Activated CD4-positive, alpha-beta T cell treated with anti-CD3 and anti-CD28 coated beads, Interleukin-2, Interleukin-6, amounts not matched to agents 100 ng/mL and 50 ng/mL, durations not matched to agents 16 hours and 8 hours (primary cell): ENCODE measurements around the gene PSMC1.

Experiments
- DNase-seq: peaks from one replicate; pipeline ENCODE4 v3.0.0-alpha.2; 2020

Gene PSMC1

DNA sequence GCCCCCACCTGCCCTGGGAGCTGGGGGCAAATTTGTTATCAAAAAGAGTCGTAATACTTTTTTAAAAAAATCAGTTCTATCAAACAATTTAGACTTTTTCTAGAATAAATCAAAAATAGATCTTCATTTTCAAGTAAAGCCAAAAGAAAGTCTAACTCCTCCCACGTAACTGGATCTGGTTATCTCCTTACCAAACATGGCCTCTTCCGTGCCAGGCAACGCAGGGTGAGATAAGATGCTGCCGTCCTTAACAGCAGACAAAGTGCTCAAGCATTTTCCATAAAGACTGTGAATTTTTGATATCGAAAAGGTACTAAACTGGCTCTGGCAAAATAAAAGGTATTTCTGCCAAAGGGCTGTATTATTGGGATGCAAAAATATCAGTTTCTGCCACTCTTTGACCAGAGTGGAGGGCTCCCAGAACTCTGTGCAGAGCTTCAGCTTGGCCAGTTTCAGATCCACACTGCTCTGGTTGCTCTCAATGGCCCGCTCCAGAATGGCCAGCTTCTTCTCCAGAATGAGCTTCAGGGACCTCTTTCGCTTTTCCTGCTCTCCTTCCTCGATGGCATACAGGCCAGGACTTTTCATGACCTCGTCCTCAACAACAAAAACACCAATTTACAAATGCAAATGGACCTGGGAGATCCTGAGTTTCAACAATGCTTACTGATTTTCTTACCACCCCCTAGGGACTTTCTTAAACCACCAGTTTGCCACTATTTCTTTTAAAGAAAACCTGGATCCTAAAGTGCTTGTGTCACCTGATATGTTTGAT, 46.4 kb downstream of the PSMC1 start:
- no peak for DNase-seq

DNA sequence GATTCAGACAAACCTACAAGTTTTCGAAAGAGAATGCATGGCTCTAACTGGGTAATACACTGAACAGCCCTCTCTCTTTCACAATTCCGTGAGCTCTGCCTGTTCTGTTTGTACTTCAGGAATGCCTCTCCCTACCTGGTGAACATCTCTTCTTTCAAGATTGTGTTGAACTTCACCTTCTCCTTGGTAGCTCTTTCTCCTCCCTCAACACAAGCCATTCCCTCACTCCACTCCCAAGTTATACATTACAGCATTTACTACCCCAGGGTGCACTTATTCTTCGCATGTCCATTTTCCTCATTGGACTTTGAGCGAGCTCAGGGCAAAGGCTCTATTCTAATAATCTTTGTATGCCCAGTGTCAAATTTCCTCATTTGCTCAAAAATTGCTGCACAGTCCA, 47.1 kb downstream of the PSMC1 start:
- DNase-seq = no peak

DNA sequence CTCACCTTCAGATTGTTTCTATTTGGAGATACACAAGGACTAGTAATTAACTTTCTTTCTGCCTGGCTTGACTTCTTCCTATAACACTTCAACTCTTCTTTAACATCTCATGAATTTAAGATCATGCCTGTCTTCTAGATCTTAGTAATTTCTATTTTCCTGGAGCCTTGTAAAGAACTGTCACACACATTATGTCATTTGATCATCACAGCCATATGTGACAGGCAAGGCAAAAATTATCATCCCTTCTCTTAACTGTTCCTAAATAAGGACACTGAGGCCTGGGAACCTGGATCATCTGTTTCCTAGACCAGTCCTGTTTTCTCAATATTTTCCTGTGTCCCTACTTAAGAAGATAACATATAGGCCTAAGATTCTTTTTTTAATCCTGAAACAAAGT, 48.1 kb downstream of the PSMC1 start:
- no peak for DNase-seq

DNA sequence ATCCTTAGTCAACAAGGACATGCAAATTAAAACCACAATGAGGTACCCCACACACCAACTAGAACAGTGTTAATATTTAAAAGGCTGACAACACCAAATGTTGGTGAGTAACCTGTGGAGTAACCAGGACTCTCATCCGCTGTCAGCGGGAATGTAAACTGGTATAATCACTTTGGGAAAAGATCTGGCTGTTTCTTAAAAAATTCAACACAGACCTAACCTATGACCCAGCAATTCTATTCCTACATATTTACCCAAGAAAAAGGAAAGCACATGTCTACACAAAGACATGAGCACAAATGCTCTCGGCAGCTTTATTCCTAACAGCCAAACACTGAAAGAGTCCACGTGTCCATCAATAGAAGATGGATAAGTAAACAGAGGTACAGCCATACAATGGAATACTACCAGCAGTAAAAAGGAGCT, 48.8 kb downstream of the PSMC1 start:
- DNase-seq = no peak

DNA sequence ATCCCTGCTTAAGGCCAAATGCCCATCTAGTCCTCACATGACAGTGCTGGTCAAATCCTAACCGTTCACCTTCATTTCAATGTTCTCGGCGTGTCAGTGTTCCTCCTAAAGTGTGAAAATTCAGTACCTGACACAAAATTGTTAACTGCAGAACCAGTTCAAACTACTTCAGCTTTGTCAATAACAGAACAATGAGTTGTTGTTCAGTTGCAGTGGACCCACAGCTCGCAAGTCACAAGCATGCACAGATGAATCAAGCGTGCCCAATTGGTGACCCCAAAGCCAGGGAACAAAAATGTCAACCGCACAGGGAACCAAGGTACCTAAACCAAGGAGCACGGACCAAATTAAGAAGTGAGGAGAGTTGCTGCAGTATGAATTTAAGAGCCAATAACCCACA, 52.2 kb downstream of the PSMC1 start:
- no peak for DNase-seq

DNA sequence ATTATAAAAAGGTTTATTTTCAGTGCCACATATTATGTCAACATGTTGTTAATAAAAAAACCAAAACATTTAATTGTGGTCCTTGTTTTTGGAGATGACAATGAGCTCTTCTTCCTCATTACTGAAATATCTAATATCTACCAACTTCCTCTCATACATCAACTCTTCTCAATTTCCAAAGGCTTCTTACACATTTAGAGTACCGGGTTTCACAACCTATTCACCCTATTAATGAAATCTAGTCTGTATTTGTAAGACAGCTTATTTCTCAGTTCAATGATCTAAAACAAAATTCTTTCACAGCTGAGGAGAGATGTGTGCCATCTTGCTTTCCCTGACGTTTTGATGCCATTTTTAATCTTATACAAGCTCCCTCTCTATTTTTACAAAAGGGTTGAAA, 60.9 kb downstream of the PSMC1 start:
- DNase-seq = no peak

DNA sequence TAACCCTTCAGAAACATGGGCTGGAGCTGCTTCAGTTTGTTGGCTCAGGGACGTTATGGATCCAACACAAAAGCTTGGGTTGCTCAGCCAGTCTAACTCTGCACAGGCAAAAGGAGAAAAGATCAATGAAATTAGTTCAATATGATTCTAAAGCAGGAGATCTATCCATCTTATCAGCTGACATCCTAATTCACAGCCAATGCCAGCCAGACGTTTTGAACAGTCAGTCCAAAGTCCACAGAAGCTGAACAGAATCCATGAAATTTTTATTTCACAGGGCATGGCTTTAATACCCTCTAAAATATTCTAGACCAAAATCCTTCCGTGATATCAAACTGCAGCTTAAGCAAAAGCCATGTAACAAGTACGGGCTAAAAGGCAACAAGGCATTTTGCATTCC, 61.7 kb downstream of the PSMC1 start:
- no peak for DNase-seq

DNA sequence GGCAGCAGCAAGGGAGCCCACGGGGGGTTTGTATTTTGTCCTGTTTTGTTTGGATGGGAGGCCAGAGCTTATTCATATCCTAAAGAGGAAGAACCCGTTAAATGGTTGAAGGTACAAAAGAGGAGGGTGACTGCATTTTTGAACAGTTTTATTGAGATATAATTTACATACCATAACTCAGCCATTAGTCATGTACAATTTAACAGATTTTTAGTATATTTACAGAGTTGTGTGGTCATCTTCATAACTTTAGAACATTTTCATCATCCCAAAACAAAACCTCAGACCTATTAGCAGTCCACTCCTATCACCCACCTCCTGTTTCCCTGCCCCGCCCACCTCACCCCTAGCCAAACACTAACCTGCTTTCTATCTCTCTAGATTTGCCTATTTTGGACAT, 62.8 kb downstream of the PSMC1 start:
- no peak for DNase-seq

DNA sequence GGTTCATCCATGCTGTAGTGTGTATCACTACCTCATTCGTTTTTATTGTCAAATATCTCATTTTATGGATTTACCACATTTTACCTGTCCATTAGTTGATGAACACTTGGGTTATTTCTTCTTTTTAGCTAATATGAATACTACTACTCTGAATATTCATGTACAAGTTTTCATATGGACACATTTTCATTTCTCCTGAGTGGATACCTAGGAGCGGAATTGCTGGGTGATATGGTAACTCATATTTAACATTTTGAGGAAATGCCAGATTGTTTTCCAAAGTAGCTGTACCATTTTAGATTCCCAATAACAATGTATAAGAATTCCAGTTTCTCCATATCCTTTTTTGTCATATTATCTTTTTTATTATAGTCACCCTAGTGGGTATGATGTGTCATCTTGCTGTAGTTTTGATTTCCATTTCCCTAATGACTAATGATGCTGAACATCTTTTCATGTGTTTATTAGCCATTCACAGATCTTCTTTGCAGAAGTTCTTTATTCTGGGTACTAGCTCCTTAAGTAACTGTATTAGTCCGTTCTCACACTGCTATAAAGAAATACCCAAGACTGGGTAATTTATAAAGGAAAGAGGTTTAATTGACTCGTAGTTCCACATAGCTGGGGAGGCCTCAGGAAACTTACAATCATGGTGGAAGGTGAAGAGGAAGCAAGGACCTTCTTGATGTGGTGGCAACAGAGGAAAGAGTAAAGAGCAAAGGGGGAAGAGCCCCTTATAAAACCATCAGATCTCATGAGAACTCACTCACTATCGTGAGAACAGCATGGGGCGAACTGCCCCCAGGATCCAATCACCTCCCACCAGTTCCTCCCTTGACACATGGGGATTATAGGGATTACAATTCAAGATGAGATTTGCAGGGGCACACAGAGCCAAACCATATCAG, 63.5 kb downstream of the PSMC1 start:
- no peak for DNase-seq

DNA sequence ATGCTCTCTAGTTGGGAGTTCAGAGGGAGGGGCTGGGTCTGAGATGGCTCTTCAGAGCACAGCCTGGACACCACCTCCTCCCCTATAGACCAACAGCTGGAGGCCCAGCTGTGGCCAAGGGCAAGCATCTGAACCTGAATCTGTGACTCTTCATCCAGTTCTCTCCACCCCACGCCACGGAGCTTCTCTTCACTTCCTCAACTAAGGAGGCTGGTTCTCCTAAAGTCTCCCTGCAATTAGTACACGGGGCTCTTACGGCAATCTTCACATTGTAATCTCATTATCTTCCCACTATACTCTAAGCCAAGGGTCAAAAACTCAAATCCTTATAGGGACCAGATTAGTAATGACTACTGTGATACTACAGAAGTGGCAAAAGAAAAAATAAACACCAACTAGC, 65.5 kb downstream of the PSMC1 start:
- no peak for DNase-seq
